K562 (cell line): ENCODE measurements around the gene NUP62. TPM values are rescaled to one million over a fixed set of nuclear protein-coding genes. Genes with fewer than 3 reads are reported as not detected.

Source experiments
- ATF3 ChIP-seq, 2 experiments: fragments of 450-650 bp in 1 of 2; sonication (generic) in 1 of 2; formaldehyde crosslinking in 1 of 2; IDR thresholded peaks in 1 of 2; conservative IDR thresholded peaks in 1 of 2; 2 replicates each; pipeline versions ENCODE4 v1.6.1 to v1.8.1; 2016 to 2023; ENCODE audit warnings: mild to moderate bottlenecking in 2 of 2, moderate library complexity in 2 of 2, inconsistent platforms in 1 of 2, missing genetic modification reagents in 1 of 2
- BHLHE40 ChIP-seq: IDR thresholded peaks from 2 replicates; pipeline ENCODE4 v1.6.1; 2011; ENCODE audit warnings: low read length, improper control_type of control experiment
- CTCFL ChIP-seq: IDR thresholded peaks from 2 replicates; pipeline ENCODE4 v1.6.1; 2011; ENCODE audit warnings: borderline replicate concordance, low read depth, mild to moderate bottlenecking, moderate library complexity, low read length; ENCODE audit not compliant: insufficient read depth, poor library complexity, severe bottlenecking
- ELK3 ChIP-seq: fragments of 450-650 bp; formaldehyde crosslinking; IDR thresholded peaks from 2 replicates; pipeline ENCODE4 v1.4.0; 2020; ENCODE audit warnings: mild to moderate bottlenecking
- ETS2 ChIP-seq: IDR thresholded peaks from 2 replicates; pipeline ENCODE4 v1.6.1; 2016; ENCODE audit warnings: borderline replicate concordance, missing genetic modification characterization, mild to moderate bottlenecking, moderate library complexity, missing compliant biosample characterization; ENCODE audit not compliant: poor library complexity, severe bottlenecking
- ID3 ChIP-seq, 2 experiments: fragments of 250-450 bp in 1 of 2; fragments of 450-650 bp in 1 of 2; sonication (Bioruptor Pico) in 1 of 2; IDR thresholded peaks; 2 replicates each; pipeline versions ENCODE4 v1.6.1 to v1.8.0; 2016 to 2021; ENCODE audit warnings: mild to moderate bottlenecking in 2 of 2, moderate library complexity in 2 of 2, missing compliant biosample characterization in 1 of 2, missing genetic modification characterization in 1 of 2
- PBX2 ChIP-seq, 2 experiments: IDR thresholded peaks in 1 of 2; conservative IDR thresholded peaks in 1 of 2; 2 replicates each; pipeline ENCODE4 v1.6.1; 2016; ENCODE audit warnings: low read depth in 2 of 2, mild to moderate bottlenecking in 1 of 2, missing compliant biosample characterization in 1 of 2, missing genetic modification characterization in 1 of 2, moderate library complexity in 1 of 2
- RBBP5 ChIP-seq: fragments of 200-600 bp; sonication (generic); IDR thresholded peaks from 2 replicates; pipeline ENCODE4 v1.6.1; 2012; ENCODE audit warnings: borderline replicate concordance, mild to moderate bottlenecking, low read length, control low read depth, inconsistent platforms; ENCODE audit not compliant: insufficient read depth, poor library complexity, severe bottlenecking
- SMAD3 ChIP-seq: fragments of 450-650 bp; formaldehyde crosslinking; conservative IDR thresholded peaks from 2 replicates; pipeline ENCODE4 v1.4.0; 2020; ENCODE audit warnings: mild to moderate bottlenecking
- TAL1 ChIP-seq: fragments of 450-650 bp; IDR thresholded peaks from 2 replicates; pipeline ENCODE4 v1.6.1; 2016; ENCODE audit warnings: mild to moderate bottlenecking
- TFAP4 ChIP-seq: sonication (generic); formaldehyde crosslinking; IDR thresholded peaks from 2 replicates; pipeline ENCODE4 v1.8.0; 2022; ENCODE audit warnings: missing genetic modification reagents, mild to moderate bottlenecking, moderate library complexity, borderline replicate concordance
- ZNF217 ChIP-seq: sonication (generic); formaldehyde crosslinking; IDR thresholded peaks from 2 replicates; pipeline ENCODE4 v1.8.0; 2022; ENCODE audit warnings: mild to moderate bottlenecking, missing genetic modification reagents
- ZNF449 ChIP-seq: fragments of 250-450 bp; sonication (Bioruptor Pico); IDR thresholded peaks from 2 replicates; pipeline ENCODE4 v1.8.0; 2022; ENCODE audit warnings: moderate library complexity, mild to moderate bottlenecking, inconsistent platforms
- ZNF77 ChIP-seq: fragments of 250-450 bp; sonication (Bioruptor Pico); IDR thresholded peaks from 2 replicates; pipeline ENCODE4 v1.5.0; 2020
- polyA plus RNA-seq, 8 experiments: library from polyadenylated mRNA; depleted of rRNA in 4 of 8; stranded (reverse) in 5 of 8; unstranded in 3 of 8; fragments of >200 nt; fragmentation: Nextera tagmentation in 2 of 8; fragmentation: Illumina TruSeq in 1 of 8; extraction: Ambion mirVana in 2 of 8; extraction: Trizol in 1 of 8; gene quantifications; 2 replicates each; pipeline versions ENCODE4 v1.2.1 to v1.2.3, GENCODE V29; 2011 to 2014; ENCODE audit warnings: inconsistent platforms in 1 of 8, missing spikeins in 1 of 8
- total RNA-seq, 7 experiments: library from RNA; depleted of rRNA in 6 of 7; stranded (reverse); fragments of >200 nt in 6 of 7; fragmentation: Illumina TruSeq in 2 of 7; extraction: Trizol in 2 of 7; gene quantifications; 2 replicates each; pipeline versions ENCODE4 v1.2.1 to v1.2.3, GENCODE V29; 2011 to 2021; ENCODE audit warnings: low replicate concordance in 1 of 7

The NUP62 gene
- total and polyA plus RNA-seq, 9 of the 15 experiments (the other 6 are each of a cell fraction or from before 2014, with no cell fraction given) = 16.9 to 109 (median 66.0) TPM

- TF ChIP-seq ATF3 (IDR thresholded peaks at IDR 0.05) (no peak), ATF3 (CRISPR knock-in tag; conservative IDR thresholded peaks at IDR 0.05) (peak; percentile 99), RBBP5 (no peak), ELK3 (no peak), ZNF449 (CRISPR knock-in tag) (no peak), PBX2 (CRISPR knock-in tag; IDR thresholded peaks at IDR 0.05; ENCODE audit: low read depth) (no peak; the same call in 1 of the 2 replicates), PBX2 (tag; conservative IDR thresholded peaks at IDR 0.05; ENCODE audit: low read depth) (no peak), TAL1 (no peak), TFAP4 (CRISPR knock-in tag) (peak; percentile 97), ETS2 (tag) (no peak), BHLHE40 (peak; percentile 75), ZNF77 (CRISPR knock-in tag) (no peak), CTCFL (peak; percentile 89), ZNF217 (CRISPR knock-in tag) (0 out of 2 replicates have a peak, but pooled peaks have one; percentile 9), SMAD3 (CRISPR knock-in tag) (0 out of 2 replicates have a peak, but pooled peaks have one; percentile 33), ID3 (CRISPR knock-in tag; IDR thresholded peaks at IDR 0.05) (no peak), ID3 (tag; IDR thresholded peaks at IDR 0.05) (peak; percentile 94)
Observed at GRCh38 chr19:49889687-49890348, 39.5 kb downstream of the NUP62 start (continued).
